Upper lobe of left lung (tissue), 6 donors: ENCODE results near the gene GRID1. TPM values are rescaled to one million over a fixed set of nuclear protein-coding genes. Genes with fewer than 3 reads are reported as not detected.

ENCODE experiments used
- ATAC-seq, 2 donors: fragments of 200-7000 bp; cut with Tn5 transposase; one replicate each; pipeline ENCODE4 v1.9.1; 2022; ENCODE audit warnings: mild to moderate bottlenecking in 2 of 2, moderate library complexity in 2 of 2; ENCODE audit not compliant: low FRiP score in 2 of 2
- DNase-seq, 2 donors: peaks; one replicate each; pipeline ENCODE4 v3.0.0-alpha.2; 2019 to 2020
- H3K27ac ChIP-seq, 4 donors: fragments of 200-600 bp; sonication (generic); one replicate each; pipeline ENCODE4 v1.5.1; 2016 to 2019
- H3K27me3 ChIP-seq, 4 donors: fragments of 200-600 bp; sonication (generic); one replicate each; pipeline ENCODE4 v1.5.1; 2017 to 2019
- H3K36me3 ChIP-seq, 4 donors: fragments of 200-600 bp; sonication (generic); one replicate each; pipeline ENCODE4 v1.5.1; 2016 to 2019
- H3K4me1 ChIP-seq, 4 donors: fragments of 200-600 bp; sonication (generic); one replicate each; pipeline ENCODE4 v1.5.1; 2018 to 2019
- H3K4me3 ChIP-seq, 4 donors: fragments of 200-600 bp; sonication (generic); one replicate each; pipeline ENCODE4 v1.5.1; 2017 to 2019; ENCODE audit warnings: mild to moderate bottlenecking in 2 of 4, moderate library complexity in 1 of 4
- H3K9me3 ChIP-seq, 4 donors: fragments of 200-600 bp; sonication (generic); one replicate each; pipeline ENCODE4 v1.5.1; 2018 to 2019
- CTCF ChIP-seq, 6 experiments: fragments of 450-650 bp in 4 of 6; fragments of 200-600 bp in 2 of 6; sonication (generic) in 2 of 6; IDR thresholded peaks; one replicate each; pipeline ENCODE4 v1.5.1; 2016 to 2019; ENCODE audit warnings: antibody characterized with exemption in 6 of 6
- EP300 ChIP-seq, 4 donors: sonication (generic); formaldehyde crosslinking; IDR thresholded peaks; one replicate each; pipeline ENCODE4 v1.5.1; 2017; ENCODE audit warnings: antibody characterized with exemption in 4 of 4, control low read depth in 2 of 4
- POLR2A ChIP-seq, 4 donors: fragments of 450-650 bp; IDR thresholded peaks; one replicate each; pipeline ENCODE4 v1.5.1; 2016 to 2017; ENCODE audit warnings: antibody characterized with exemption in 4 of 4, mild to moderate bottlenecking in 2 of 4
- POLR2AphosphoS5 ChIP-seq, 2 donors: sonication (generic); formaldehyde crosslinking; IDR thresholded peaks; one replicate each; pipeline ENCODE4 v1.5.1; 2017; ENCODE audit warnings: antibody characterized with exemption in 2 of 2
- WGBS, 2 donors: methylation state at CpG; one replicate each; pipeline ENCODE4 v1.1.5; 2017 to 2018; 5-methylcytosine and 5-hydroxymethylcytosine counted together
- total RNA-seq, 6 donors: library from RNA; depleted of rRNA in 4 of 6; stranded (reverse); fragments of >200 nt in 4 of 6; gene quantifications; one replicate each; pipeline versions ENCODE4 v1.1.0 to v1.2.1, GENCODE V29; 2016 to 2021
- donor health status: DM: no; HTN: no; CAD: no; lungs with moderate emphysema.
- donor health status: DM: no; HTN: yes; CAD: no; lungs with severe emphysema.

The GRID1 gene
- total RNA-seq, 6 donors from 2014 or later: 1.5 to 5.2 (median 3.2) TPM

DNA sequence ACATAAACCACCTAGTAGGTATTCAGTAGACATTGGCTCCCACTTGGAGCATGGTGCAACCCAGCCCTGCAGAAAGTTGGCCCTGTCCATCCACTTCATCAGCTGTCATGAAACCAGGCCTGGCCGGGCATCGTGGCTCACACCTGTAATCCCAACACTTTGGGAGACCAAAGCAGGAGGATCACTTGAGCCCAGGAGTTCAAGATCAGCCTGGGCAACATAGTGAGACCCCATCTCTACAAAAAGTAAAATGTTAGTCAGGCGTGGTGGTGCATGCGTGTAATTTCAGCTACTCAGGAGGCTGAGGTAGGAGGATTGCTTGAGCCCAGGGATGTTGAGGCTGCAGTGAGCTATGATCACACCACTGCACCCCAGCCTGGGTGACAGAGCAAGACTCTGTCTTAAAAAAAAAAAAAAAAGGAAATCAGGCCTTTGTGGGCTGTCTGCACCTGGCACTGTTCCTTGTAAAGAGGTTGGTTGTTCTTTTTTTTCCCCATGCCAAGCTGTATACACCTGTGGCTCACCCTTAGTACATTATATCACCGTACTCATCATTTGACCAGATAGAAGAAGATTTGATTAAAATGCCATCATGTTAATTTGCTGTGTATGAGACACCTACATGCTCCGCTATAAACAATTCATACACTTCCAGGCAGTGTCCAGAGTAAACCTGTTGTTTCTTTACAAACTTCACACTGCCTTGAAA is 45.4 kb upstream of the GRID1 start:
- WGBS, 2 donors: 76 to 83% methylated on average over 4 to 6 of the region's 6 CpGs
- no peak for DNase-seq
- peak in 1 of 2 donors; percentile 38 for ATAC-seq

DNA sequence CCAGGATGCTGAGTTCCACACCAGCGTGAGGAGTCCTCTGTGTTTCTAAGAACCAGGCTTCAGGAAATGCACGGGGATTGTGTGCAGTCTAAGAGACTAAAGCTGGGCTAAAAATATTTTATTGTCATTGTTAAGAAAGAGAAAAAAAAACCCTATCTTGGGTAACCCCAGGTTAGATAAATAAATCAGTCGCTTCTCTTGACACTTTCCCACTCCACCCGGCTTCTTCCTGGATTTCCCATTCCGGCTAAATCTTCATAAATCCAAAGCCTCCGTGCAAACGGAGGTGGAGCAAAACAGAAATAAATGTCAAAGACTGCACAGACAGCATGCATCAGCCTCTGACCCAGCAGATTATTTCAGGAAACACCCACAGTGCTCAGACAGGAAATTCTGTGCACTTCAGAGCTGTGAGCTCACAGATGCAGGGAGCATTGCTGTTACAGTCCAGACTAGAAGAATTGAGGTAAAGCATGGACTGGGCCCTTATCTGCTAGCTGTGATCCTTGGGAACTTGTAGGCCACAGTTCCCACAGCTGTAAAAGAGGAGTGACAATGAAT is 44.8 kb upstream of the GRID1 start:
- peaks cover 0 to 3% (median 0%) of the 10 kb centered on the region in 4 donors for H3K9me3 ChIP-seq
- 30 to 37% methylated on average over 7 of the region's 7 CpGs for WGBS, 2 donors
- DNase-seq (no peak), ATAC-seq (peak in 1 of 2 donors; percentile 67)
- H3K4me3 ChIP-seq: no peak overlapping the region
- peaks cover 8 to 22% (median 11%) of the 10 kb centered on the region in 4 donors for H3K4me1 ChIP-seq
- peak overlapping the region in 3 of 4 donors; percentile 6 to 49 (median 30) for H3K27ac ChIP-seq
- TF ChIP-seq POLR2A (IDR thresholded peaks at IDR 0.05): no peak
- TF ChIP-seq EP300 (IDR thresholded peaks at IDR 0.05): peak in 1 of 4 donors; percentile 3
- no peaks in the 10 kb centered on the region for H3K27me3 ChIP-seq
- no peaks in the 10 kb centered on the region for H3K36me3 ChIP-seq

More for the DNA sequence above, 45.4 kb upstream of the GRID1 start:
- peaks cover 8 to 22% (median 11%) of the 10 kb centered on the region in 4 donors for H3K4me1 ChIP-seq
- H3K9me3 ChIP-seq: peaks cover 0 to 3% (median 0%) of the 10 kb centered on the region in 4 donors
- TF ChIP-seq POLR2A (IDR thresholded peaks at IDR 0.05) (no peak), POLR2AphosphoS5 (IDR thresholded peaks at IDR 0.05) (no peak), EP300 (IDR thresholded peaks at IDR 0.05) (no peak), CTCF (IDR thresholded peaks at IDR 0.05) (no peak)
- H3K27me3 ChIP-seq: no peaks in the 10 kb centered on the region
- no peak overlapping the region for H3K4me3 ChIP-seq
- no peaks in the 10 kb centered on the region for H3K36me3 ChIP-seq
- peak overlapping the region in 3 of 4 donors; percentile 6 to 44 (median 30) for H3K27ac ChIP-seq

GRCh38 chr10:86410542-86411124 is 44.0 kb upstream of the GRID1 start:
- ATAC-seq: no peak
- Histone ChIP-seq H3K27ac (peak overlapping the region in 1 of 4 donors; percentile 49), H3K36me3 (no peaks in the 10 kb centered on the region), H3K4me1 (peaks cover 8 to 22% (median 11%) of the 10 kb centered on the region in 4 donors), H3K9me3 (peaks cover 0 to 3% (median 0%) of the 10 kb centered on the region in 4 donors), H3K4me3 (no peak overlapping the region), H3K27me3 (no peaks in the 10 kb centered on the region)
- TF ChIP-seq EP300 (IDR thresholded peaks at IDR 0.05): no peak
- no peak for TF ChIP-seq POLR2AphosphoS5 (IDR thresholded peaks at IDR 0.05)
- no peak for TF ChIP-seq POLR2A (IDR thresholded peaks at IDR 0.05)
- TF ChIP-seq CTCF (IDR thresholded peaks at IDR 0.05): no peak
- DNase-seq: no peak
- 63 to 68% methylated on average over 4 of the region's 4 CpGs for WGBS, 2 donors

GRCh38 chr10:86409183-86409582 is 42.6 kb upstream of the GRID1 start:
- DNase-seq (no peak), ATAC-seq (no peak)
- no peak for TF ChIP-seq POLR2AphosphoS5 (IDR thresholded peaks at IDR 0.05)
- no peak for TF ChIP-seq EP300 (IDR thresholded peaks at IDR 0.05)
- TF ChIP-seq CTCF (IDR thresholded peaks at IDR 0.05): no peak
- TF ChIP-seq POLR2A (IDR thresholded peaks at IDR 0.05): no peak

DNA sequence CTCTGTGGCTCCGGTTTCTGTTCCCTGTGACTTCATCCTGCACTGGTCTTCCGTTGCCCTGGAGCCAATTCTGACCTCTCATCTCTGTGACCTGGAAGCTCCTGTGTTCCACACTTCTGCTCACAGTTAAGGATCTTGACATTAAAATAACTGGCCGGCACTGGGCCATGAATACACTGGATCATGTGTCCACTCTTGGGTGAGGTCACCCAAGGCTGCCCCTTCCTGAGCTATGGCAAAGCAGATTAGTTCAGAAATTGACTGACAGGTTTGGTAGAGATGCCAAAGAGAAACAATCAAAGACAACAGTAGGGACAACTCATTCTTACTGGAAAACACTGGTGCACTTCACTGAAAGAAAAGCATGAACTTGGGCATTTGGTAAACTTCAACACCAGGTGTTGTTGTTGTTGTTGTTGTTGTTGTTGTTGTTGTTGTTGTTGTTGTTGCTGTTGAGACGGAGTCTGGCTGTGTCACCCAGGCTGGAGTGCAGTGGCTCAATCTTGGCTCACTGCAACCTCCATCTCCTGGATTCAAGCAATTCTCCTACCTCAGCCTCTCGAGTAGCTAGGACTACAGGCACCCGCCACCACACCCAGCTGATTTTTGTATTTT is 36.7 kb upstream of the GRID1 start:
- DNase-seq: no peak
- H3K27ac ChIP-seq: no peak overlapping the region

More at GRCh38 chr10:86409183-86409582, 42.6 kb upstream of the GRID1 start:
- no peaks in the 10 kb centered on the region for H3K36me3 ChIP-seq
- H3K27me3 ChIP-seq: no peaks in the 10 kb centered on the region
- no peak overlapping the region for H3K4me3 ChIP-seq
- no peak overlapping the region for H3K27ac ChIP-seq
- WGBS, 2 donors: 68 to 80% methylated on average over 1 of the region's 1 CpG
- H3K9me3 ChIP-seq: peaks cover 0 to 3% (median 0%) of the 10 kb centered on the region in 4 donors
- H3K4me1 ChIP-seq: peaks cover 8 to 22% (median 11%) of the 10 kb centered on the region in 4 donors

More for the DNA sequence above, 36.7 kb upstream of the GRID1 start:
- Histone ChIP-seq H3K36me3 (no peaks in the 10 kb centered on the region), H3K4me1 (peaks cover 28 to 36% (median 32%) of the 10 kb centered on the region in 4 donors), H3K4me3 (no peak overlapping the region), H3K9me3 (no peaks in the 10 kb centered on the region), H3K27me3 (peaks cover 0 to 18% (median 10%) of the 10 kb centered on the region in 4 donors)
- 69 to 74% methylated on average over 6 of the region's 6 CpGs for WGBS, 2 donors
- ATAC-seq: no peak
- no peak for TF ChIP-seq CTCF (IDR thresholded peaks at IDR 0.05)
- no peak for TF ChIP-seq POLR2AphosphoS5 (IDR thresholded peaks at IDR 0.05)
- TF ChIP-seq POLR2A (IDR thresholded peaks at IDR 0.05): no peak
- no peak for TF ChIP-seq EP300 (IDR thresholded peaks at IDR 0.05)
